ENCODE data around the gene NBEA.
A peak's percentile ranks its signal among the peaks of the same experiment; 100 is the strongest.

The NBEA gene

DNA sequence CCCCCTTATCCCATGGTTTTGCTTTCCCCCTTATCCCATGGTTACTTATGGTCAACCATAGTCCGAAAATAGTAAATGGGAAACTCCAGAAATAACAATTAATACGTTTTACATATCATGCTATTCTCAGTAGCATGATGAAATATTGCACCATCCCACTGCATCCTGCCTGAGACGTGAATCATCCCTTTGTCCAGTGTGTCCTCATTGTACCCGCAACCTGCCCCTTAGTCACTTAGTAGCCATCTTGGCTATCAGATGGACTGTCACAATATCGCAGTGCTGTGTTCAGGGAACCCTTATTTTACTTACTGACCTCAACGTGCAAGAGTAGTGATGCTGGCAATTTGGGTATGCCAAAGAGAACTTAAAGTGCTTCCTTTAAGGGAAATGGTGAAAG is 10.5 kb upstream of the NBEA start:
- Histone ChIP-seq H3K27me3 (ENCODE audit: insufficient read depth, low read length) (no peaks in the 10 kb centered on the region), H3K9me3 (ENCODE audit: insufficient read depth, low read depth, low read length) (no peaks in the 10 kb centered on the region), H2AK5ac (ENCODE audit: low read length) (no peak overlapping the region), H3K36me3 (ENCODE audit: control insufficient read depth in 1 of 2, insufficient read depth in 2 of 2, low read length in 2 of 2) (no peaks in the 10 kb centered on the region), H2BK12ac (ENCODE audit: low read length) (no peak overlapping the region), H3K79me2 (ENCODE audit: control insufficient read depth, insufficient read depth, low read length, poor library complexity) (no peaks in the 10 kb centered on the region), H2BK5ac (ENCODE audit: low read depth, low read length, poor library complexity) (no peak overlapping the region), H3K18ac (ENCODE audit: low read length) (no peak overlapping the region), H4K91ac (ENCODE audit: low read depth, low read length) (no peak overlapping the region), H3K4me3 (ENCODE audit: low read depth, low read length) (no peak overlapping the region), H3K27ac (ENCODE audit: low read depth, low read length) (no peak overlapping the region), H3K79me1 (ENCODE audit: low read length) (no peaks in the 10 kb centered on the region), H3K23ac (ENCODE audit: low read length) (no peak overlapping the region), H4K8ac (ENCODE audit: low read depth, low read length) (no peak overlapping the region), H3K4ac (ENCODE audit: low read depth, low read length) (no peak overlapping the region), H2AFZ (ENCODE audit: insufficient read depth, low read length, poor library complexity) (no peak overlapping the region), H3K4me2 (ENCODE audit: low read length) (no peak overlapping the region), H3K9ac (ENCODE audit: low read length) (no peak overlapping the region), H2BK120ac (ENCODE audit: insufficient read depth, low read length, poor library complexity) (no peak overlapping the region), H3K4me1 (ENCODE audit: control insufficient read depth in 1 of 2, insufficient read depth in 2 of 2, low read length in 2 of 2) (no peaks in the 10 kb centered on the region), H3K14ac (ENCODE audit: low read length) (no peak overlapping the region), H4K12ac (ENCODE audit: low read depth, low read length) (no peak overlapping the region)
- no CpG with 5 or more reads among the region's 6 CpGs for WGBS (ENCODE audit: extremely low coverage, insufficient coverage, insufficient read length)
- peak; percentile 79 to 84 for DNase-seq

DNA sequence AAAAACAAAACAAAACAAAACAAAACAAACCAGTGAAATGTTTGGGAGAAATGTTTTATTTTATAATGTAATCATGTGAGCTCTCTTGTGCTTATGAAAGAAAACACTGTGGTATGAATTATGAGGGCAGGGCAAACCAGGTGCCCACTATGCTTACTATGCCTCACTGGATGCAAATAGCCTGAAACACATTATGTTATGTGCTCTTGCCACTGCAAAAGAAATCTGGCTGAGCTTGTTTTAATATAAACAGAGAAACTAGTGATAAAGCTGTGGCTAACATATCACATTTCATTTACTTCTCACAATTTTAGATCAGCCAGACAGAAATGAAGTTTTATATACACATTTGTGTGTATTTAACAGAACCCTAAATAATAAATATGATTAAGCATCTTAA is 8.7 kb upstream of the NBEA start:
- H2BK12ac ChIP-seq (ENCODE audit: low read length) = no peak overlapping the region
- DNase-seq = no peak
- no peak overlapping the region for H4K12ac ChIP-seq (ENCODE audit: low read depth, low read length)
- H3K36me3 ChIP-seq (ENCODE audit: control insufficient read depth in 1 of 2, insufficient read depth in 2 of 2, low read length in 2 of 2) = no peaks in the 10 kb centered on the region
- no peak overlapping the region for H2BK5ac ChIP-seq (ENCODE audit: low read depth, low read length, poor library complexity)
- H3K18ac ChIP-seq (ENCODE audit: low read length) = no peak overlapping the region
- H4K91ac ChIP-seq (ENCODE audit: low read depth, low read length) = no peak overlapping the region
- no peaks in the 10 kb centered on the region for H3K79me1 ChIP-seq (ENCODE audit: low read length)
- no peak overlapping the region for H3K4me3 ChIP-seq (ENCODE audit: low read depth, low read length)
- H3K9ac ChIP-seq (ENCODE audit: low read length) = no peak overlapping the region
- no peaks in the 10 kb centered on the region for H3K4me1 ChIP-seq (ENCODE audit: control insufficient read depth in 1 of 2, insufficient read depth in 2 of 2, low read length in 2 of 2)
- H4K8ac ChIP-seq (ENCODE audit: low read depth, low read length) = no peak overlapping the region
- no peaks in the 10 kb centered on the region for H3K27me3 ChIP-seq (ENCODE audit: insufficient read depth, low read length)
- no peak overlapping the region for H2AK5ac ChIP-seq (ENCODE audit: low read length)
- H3K4me2 ChIP-seq (ENCODE audit: low read length) = no peak overlapping the region
- no peak overlapping the region for H2AFZ ChIP-seq (ENCODE audit: insufficient read depth, low read length, poor library complexity)
- H2BK120ac ChIP-seq (ENCODE audit: insufficient read depth, low read length, poor library complexity) = no peak overlapping the region
- H3K9me3 ChIP-seq (ENCODE audit: insufficient read depth, low read depth, low read length) = no peaks in the 10 kb centered on the region
- H3K4ac ChIP-seq (ENCODE audit: low read depth, low read length) = no peak overlapping the region
- no peak overlapping the region for H3K23ac ChIP-seq (ENCODE audit: low read length)
- H3K79me2 ChIP-seq (ENCODE audit: control insufficient read depth, insufficient read depth, low read length, poor library complexity) = no peaks in the 10 kb centered on the region
- no peak overlapping the region for H3K27ac ChIP-seq (ENCODE audit: low read depth, low read length)
- no peak overlapping the region for H3K14ac ChIP-seq (ENCODE audit: low read length)

DNA sequence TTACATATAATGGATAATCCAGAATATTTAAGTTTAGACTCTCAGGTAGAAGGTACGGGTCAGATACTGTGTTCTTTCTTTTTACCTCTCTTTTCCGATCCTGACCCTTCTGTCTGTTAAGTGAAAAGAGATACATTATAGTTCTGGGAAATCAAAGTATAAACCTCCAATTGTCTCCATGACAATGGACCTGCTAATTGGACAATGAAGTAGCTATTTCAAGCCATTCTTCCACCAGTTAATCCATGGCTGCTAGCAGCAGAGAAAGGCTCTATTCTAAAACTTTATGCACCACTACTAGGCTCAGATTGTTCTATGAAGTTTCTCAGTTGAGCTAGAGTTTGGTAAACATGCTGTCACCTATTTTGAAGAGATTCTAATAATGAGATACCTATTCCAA is 8.3 kb upstream of the NBEA start:
- H3K23ac ChIP-seq (ENCODE audit: low read length) = no peak overlapping the region

DNA sequence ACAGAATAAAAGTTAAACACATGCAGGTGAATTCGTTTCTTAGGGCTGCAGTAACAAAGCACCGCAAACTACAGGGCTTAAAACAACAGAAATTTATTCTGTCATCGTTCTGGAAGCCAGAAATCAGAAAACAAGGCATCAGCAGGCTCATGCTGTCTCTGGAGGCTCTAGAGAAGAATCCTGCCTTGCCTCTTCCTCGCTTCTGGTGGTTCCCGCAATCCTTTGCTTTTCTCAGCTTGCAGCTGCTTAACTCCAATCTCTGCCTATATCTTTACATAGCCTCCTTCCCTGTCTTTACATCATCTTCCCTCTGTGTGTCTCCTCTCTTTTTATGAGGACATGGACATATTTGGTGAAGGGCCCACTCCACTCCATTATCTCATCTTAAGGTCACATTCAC is 6.2 kb upstream of the NBEA start:
- Histone ChIP-seq H2AK5ac (ENCODE audit: low read length) (no peak overlapping the region), H3K9me3 (ENCODE audit: insufficient read depth, low read depth, low read length) (no peaks in the 10 kb centered on the region), H3K4me1 (ENCODE audit: control insufficient read depth in 1 of 2, insufficient read depth in 2 of 2, low read length in 2 of 2) (no peaks in the 10 kb centered on the region), H3K23ac (ENCODE audit: low read length) (no peak overlapping the region), H2BK12ac (ENCODE audit: low read length) (no peak overlapping the region), H3K18ac (ENCODE audit: low read length) (no peak overlapping the region), H4K8ac (ENCODE audit: low read depth, low read length) (no peak overlapping the region), H3K4ac (ENCODE audit: low read depth, low read length) (no peak overlapping the region), H2BK120ac (ENCODE audit: insufficient read depth, low read length, poor library complexity) (no peak overlapping the region), H3K27ac (ENCODE audit: low read depth, low read length) (no peak overlapping the region), H3K79me1 (ENCODE audit: low read length) (no peaks in the 10 kb centered on the region), H4K91ac (ENCODE audit: low read depth, low read length) (no peak overlapping the region), H3K36me3 (ENCODE audit: control insufficient read depth in 1 of 2, insufficient read depth in 2 of 2, low read length in 2 of 2) (no peaks in the 10 kb centered on the region), H3K27me3 (ENCODE audit: insufficient read depth, low read length) (no peaks in the 10 kb centered on the region), H3K14ac (ENCODE audit: low read length) (no peak overlapping the region), H3K79me2 (ENCODE audit: control insufficient read depth, insufficient read depth, low read length, poor library complexity) (no peaks in the 10 kb centered on the region), H3K9ac (ENCODE audit: low read length) (no peak overlapping the region), H3K4me3 (ENCODE audit: low read depth, low read length) (no peak overlapping the region), H4K12ac (ENCODE audit: low read depth, low read length) (no peak overlapping the region), H3K4me2 (ENCODE audit: low read length) (no peak overlapping the region), H2BK5ac (ENCODE audit: low read depth, low read length, poor library complexity) (no peak overlapping the region), H2AFZ (ENCODE audit: insufficient read depth, low read length, poor library complexity) (no peak overlapping the region)
- no peak for DNase-seq
- WGBS (ENCODE audit: extremely low coverage, insufficient coverage, insufficient read length) = no CpG with 5 or more reads among the region's 5 CpGs

More for the DNA sequence above, 8.3 kb upstream of the NBEA start:
- H3K27ac ChIP-seq (ENCODE audit: low read depth, low read length) = no peak overlapping the region
- no peak overlapping the region for H3K9ac ChIP-seq (ENCODE audit: low read length)
- H3K27me3 ChIP-seq (ENCODE audit: insufficient read depth, low read length) = no peaks in the 10 kb centered on the region
- H2BK120ac ChIP-seq (ENCODE audit: insufficient read depth, low read length, poor library complexity) = no peak overlapping the region
- H3K4ac ChIP-seq (ENCODE audit: low read depth, low read length) = no peak overlapping the region
- H3K36me3 ChIP-seq (ENCODE audit: control insufficient read depth in 1 of 2, insufficient read depth in 2 of 2, low read length in 2 of 2) = no peaks in the 10 kb centered on the region
- no peaks in the 10 kb centered on the region for H3K79me1 ChIP-seq (ENCODE audit: low read length)
- no peak overlapping the region for H3K14ac ChIP-seq (ENCODE audit: low read length)
- no peak overlapping the region for H4K12ac ChIP-seq (ENCODE audit: low read depth, low read length)
- H3K4me1 ChIP-seq (ENCODE audit: control insufficient read depth in 1 of 2, insufficient read depth in 2 of 2, low read length in 2 of 2) = no peaks in the 10 kb centered on the region
- WGBS (ENCODE audit: extremely low coverage, insufficient coverage, insufficient read length) = no CpG with 5 or more reads among the region's 2 CpGs
- no peak overlapping the region for H3K4me3 ChIP-seq (ENCODE audit: low read depth, low read length)
- no peak overlapping the region for H2BK5ac ChIP-seq (ENCODE audit: low read depth, low read length, poor library complexity)
- H3K79me2 ChIP-seq (ENCODE audit: control insufficient read depth, insufficient read depth, low read length, poor library complexity) = no peaks in the 10 kb centered on the region
- H3K18ac ChIP-seq (ENCODE audit: low read length) = no peak overlapping the region
- H4K91ac ChIP-seq (ENCODE audit: low read depth, low read length) = no peak overlapping the region
- no peak overlapping the region for H2AK5ac ChIP-seq (ENCODE audit: low read length)
- H4K8ac ChIP-seq (ENCODE audit: low read depth, low read length) = no peak overlapping the region
- no peak for DNase-seq
- no peak overlapping the region for H3K4me2 ChIP-seq (ENCODE audit: low read length)
- no peak overlapping the region for H2AFZ ChIP-seq (ENCODE audit: insufficient read depth, low read length, poor library complexity)
- H3K9me3 ChIP-seq (ENCODE audit: insufficient read depth, low read depth, low read length) = no peaks in the 10 kb centered on the region
- no peak overlapping the region for H2BK12ac ChIP-seq (ENCODE audit: low read length)
